ENCODE measurements around the gene LCLAT1. TPM values are rescaled to one million over a fixed set of nuclear protein-coding genes. Genes with fewer than 3 reads are reported as not detected.

Gene LCLAT1
- total and polyA plus RNA-seq, 4 experiments from 2014 or later: 6.1 to 24.9 (median 12.8) TPM

- Histone ChIP-seq H3K9me3 (ENCODE audit: control insufficient read depth in 1 of 2, low read length in 2 of 2) (no peaks in the 10 kb centered on the region), H3K4me3 (ENCODE audit: low read length in 2 of 2) (no peak overlapping the region), H3K27me3 (ENCODE audit: insufficient read depth, low read length) (no peaks in the 10 kb centered on the region), H3K27ac (ENCODE audit: low read depth, low read length) (no peak overlapping the region), H3K36me3 (ENCODE audit: insufficient read depth, low read length) (no peaks in the 10 kb centered on the region), H3K4me1 (ENCODE audit: insufficient read depth, low read length) (no peaks in the 10 kb centered on the region)
- H3K27me3 Mint-ChIP-seq: no peaks in the 10 kb centered on the region
- H3K36me3 Mint-ChIP-seq: no peaks in the 10 kb centered on the region
- H3K27ac Mint-ChIP-seq: no peak overlapping the region
- H3K4me1 Mint-ChIP-seq: no peaks in the 10 kb centered on the region
- H3K9me3 Mint-ChIP-seq: no peaks in the 10 kb centered on the region
- no peak overlapping the region for H3K4me3 Mint-ChIP-seq
- DNase-seq: no peak
- ChIA-PET CTCF (ENCODE audit: partially characterized antibody) (interaction anchor here (1.0 to 1.8 kb wide), 3 partner anchors 23 to 524 kb away, joined by 4 to 6 read pairs (median 5); no protein-coding TSS in a partner anchor), POLR2A (ENCODE audit: partially characterized antibody) (interaction anchor here (0.6 kb wide), 1 partner anchor 537 kb away, joined by 3 read pairs; no protein-coding TSS in a partner anchor)
- intact Hi-C loops (cut with micrococcal nuclease): no loop called here
Observed at GRCh38 chr2:30688956-30689401, 241.9 kb downstream of the LCLAT1 start.

GRCh38 chr2:30689496-30690125, 242.6 kb downstream of the LCLAT1 start:
- intact Hi-C loops (cut with micrococcal nuclease): no loop called here
- no peak for DNase-seq
- POLR2A ChIA-PET (ENCODE audit: partially characterized antibody): no interaction called here
- Histone ChIP-seq H3K36me3 (ENCODE audit: insufficient read depth, low read length) (no peaks in the 10 kb centered on the region), H3K27ac (ENCODE audit: low read depth, low read length) (no peak overlapping the region), H3K4me1 (ENCODE audit: insufficient read depth, low read length) (no peaks in the 10 kb centered on the region), H3K27me3 (ENCODE audit: insufficient read depth, low read length) (no peaks in the 10 kb centered on the region), H3K4me3 (ENCODE audit: low read length in 2 of 2) (no peak overlapping the region), H3K9me3 (ENCODE audit: control insufficient read depth in 1 of 2, low read length in 2 of 2) (no peaks in the 10 kb centered on the region)
- Mint-ChIP-seq H3K4me3 (no peak overlapping the region), H3K36me3 (no peaks in the 10 kb centered on the region), H3K4me1 (no peaks in the 10 kb centered on the region), H3K27me3 (no peaks in the 10 kb centered on the region), H3K27ac (no peak overlapping the region), H3K9me3 (no peaks in the 10 kb centered on the region)
- CTCF ChIA-PET (ENCODE audit: partially characterized antibody): interaction anchor here (1.4 to 1.8 kb wide), 2 partner anchors 22 to 481 kb away, joined by 5 to 6 read pairs; no protein-coding TSS in a partner anchor

- Mint-ChIP-seq H3K4me3 (no peak overlapping the region), H3K36me3 (no peaks in the 10 kb centered on the region), H3K27me3 (peaks cover 2 to 3% of the 10 kb centered on the region in 2 donors), H3K4me1 (no peaks in the 10 kb centered on the region), H3K27ac (no peak overlapping the region), H3K9me3 (no peaks in the 10 kb centered on the region)
- H3K4me1 ChIP-seq (ENCODE audit: insufficient read depth, low read length): no peaks in the 10 kb centered on the region
- no peak overlapping the region for H3K27ac ChIP-seq (ENCODE audit: low read depth, low read length)
- no peak for DNase-seq
- H3K27me3 ChIP-seq (ENCODE audit: insufficient read depth, low read length): no peaks in the 10 kb centered on the region
- intact Hi-C loops (cut with micrococcal nuclease): no loop called here
- ChIA-PET POLR2A (ENCODE audit: partially characterized antibody) (no interaction called here), CTCF (ENCODE audit: partially characterized antibody) (no interaction called here)
- H3K4me3 ChIP-seq (ENCODE audit: low read length in 2 of 2): no peak overlapping the region
- H3K36me3 ChIP-seq (ENCODE audit: insufficient read depth, low read length): no peaks in the 10 kb centered on the region
- H3K9me3 ChIP-seq (ENCODE audit: control insufficient read depth in 1 of 2, low read length in 2 of 2): no peaks in the 10 kb centered on the region
Observed at GRCh38 chr2:30690126-30690561, 243.1 kb downstream of the LCLAT1 start.

- ChIA-PET CTCF (ENCODE audit: partially characterized antibody) (interaction anchor here (1.0 to 1.6 kb wide), 4 partner anchors 14 to 526 kb away, joined by 3 to 6 read pairs (median 4); no protein-coding TSS in a partner anchor), POLR2A (ENCODE audit: partially characterized antibody) (no interaction called here)
- Mint-ChIP-seq H3K9me3 (no peaks in the 10 kb centered on the region), H3K4me3 (no peak overlapping the region), H3K36me3 (no peaks in the 10 kb centered on the region), H3K27ac (no peak overlapping the region), H3K4me1 (no peaks in the 10 kb centered on the region), H3K27me3 (peaks cover 3 to 7% of the 10 kb centered on the region in 2 donors)
- H3K4me3 ChIP-seq (ENCODE audit: low read length in 2 of 2): no peak overlapping the region
- H3K9me3 ChIP-seq (ENCODE audit: control insufficient read depth in 1 of 2, low read length in 2 of 2): no peaks in the 10 kb centered on the region
- intact Hi-C loops (cut with micrococcal nuclease): no loop called here
- no peak overlapping the region for H3K27ac ChIP-seq (ENCODE audit: low read depth, low read length)
- no peaks in the 10 kb centered on the region for H3K4me1 ChIP-seq (ENCODE audit: insufficient read depth, low read length)
- DNase-seq: no peak
- no peaks in the 10 kb centered on the region for H3K27me3 ChIP-seq (ENCODE audit: insufficient read depth, low read length)
- H3K36me3 ChIP-seq (ENCODE audit: insufficient read depth, low read length): no peaks in the 10 kb centered on the region
Observed at GRCh38 chr2:30691091-30691947, 244.3 kb downstream of the LCLAT1 start.

GRCh38 chr2:30691948-30692828, 245.1 kb downstream of the LCLAT1 start:
- intact Hi-C loops (cut with micrococcal nuclease): no loop called here
- CTCF ChIA-PET (ENCODE audit: partially characterized antibody): interaction anchor here (0.6 to 2.5 kb wide), 7 partner anchors 14 to 580 kb away, joined by 3 to 14 read pairs (median 5); no protein-coding TSS in a partner anchor
- no peaks in the 10 kb centered on the region for H3K9me3 Mint-ChIP-seq

GRCh38 chr2:30692829-30693275, 245.8 kb downstream of the LCLAT1 start:
- no peak for DNase-seq
- intact Hi-C loops (cut with micrococcal nuclease): no loop called here
- no peak overlapping the region for H3K4me3 Mint-ChIP-seq

More at GRCh38 chr2:30691948-30692828, 245.1 kb downstream of the LCLAT1 start:
- Histone ChIP-seq H3K4me1 (ENCODE audit: insufficient read depth, low read length) (no peaks in the 10 kb centered on the region), H3K27ac (ENCODE audit: low read depth, low read length) (no peak overlapping the region), H3K9me3 (ENCODE audit: control insufficient read depth in 1 of 2, low read length in 2 of 2) (no peaks in the 10 kb centered on the region), H3K4me3 (ENCODE audit: low read length in 2 of 2) (no peak overlapping the region), H3K27me3 (ENCODE audit: insufficient read depth, low read length) (no peaks in the 10 kb centered on the region), H3K36me3 (ENCODE audit: insufficient read depth, low read length) (no peaks in the 10 kb centered on the region)
- no peak overlapping the region for H3K27ac Mint-ChIP-seq
- H3K36me3 Mint-ChIP-seq: no peaks in the 10 kb centered on the region
- peaks cover 3 to 7% of the 10 kb centered on the region in 2 donors for H3K27me3 Mint-ChIP-seq
- POLR2A ChIA-PET (ENCODE audit: partially characterized antibody): no interaction called here
- H3K4me1 Mint-ChIP-seq: no peaks in the 10 kb centered on the region
- DNase-seq: no peak
- no peak overlapping the region for H3K4me3 Mint-ChIP-seq

More at GRCh38 chr2:30692829-30693275, 245.8 kb downstream of the LCLAT1 start:
- H3K27ac Mint-ChIP-seq: no peak overlapping the region
- Histone ChIP-seq H3K36me3 (ENCODE audit: insufficient read depth, low read length) (no peaks in the 10 kb centered on the region), H3K27ac (ENCODE audit: low read depth, low read length) (no peak overlapping the region), H3K4me3 (ENCODE audit: low read length in 2 of 2) (no peak overlapping the region), H3K27me3 (ENCODE audit: insufficient read depth, low read length) (no peaks in the 10 kb centered on the region), H3K4me1 (ENCODE audit: insufficient read depth, low read length) (no peaks in the 10 kb centered on the region), H3K9me3 (ENCODE audit: control insufficient read depth in 1 of 2, low read length in 2 of 2) (no peaks in the 10 kb centered on the region)
- ChIA-PET CTCF (ENCODE audit: partially characterized antibody) (interaction anchor here (0.6 to 2.5 kb wide), 6 partner anchors 13 to 580 kb away, joined by 3 to 14 read pairs (median 6); no protein-coding TSS in a partner anchor), POLR2A (ENCODE audit: partially characterized antibody) (no interaction called here)
- no peaks in the 10 kb centered on the region for H3K36me3 Mint-ChIP-seq
- no peaks in the 10 kb centered on the region for H3K4me1 Mint-ChIP-seq
- peaks cover 3 to 7% of the 10 kb centered on the region in 2 donors for H3K27me3 Mint-ChIP-seq
- no peaks in the 10 kb centered on the region for H3K9me3 Mint-ChIP-seq

All from CD4-positive, alpha-beta memory T cell (primary cell).